ENCODE data around the gene ASCL2. TPM values are rescaled to one million over a fixed set of nuclear protein-coding genes. Genes with fewer than 3 reads are reported as not detected.

Gene ASCL2
- total RNA-seq, 1 experiment from 2014 or later: not detected

- no peak overlapping the region for H3K27ac Mint-ChIP-seq (ENCODE audit: low read depth, unreplicated experiment)
- no peaks in the 10 kb centered on the region for H3K27me3 Mint-ChIP-seq (ENCODE audit: insufficient read depth, unreplicated experiment)
- DNase-seq (ENCODE audit: unreplicated experiment): no peak
- H3K9me3 Mint-ChIP-seq (ENCODE audit: unreplicated experiment): no peaks in the 10 kb centered on the region
- no TSS peak for BruUV-seq (replicated peaks)
- no peaks in the 10 kb centered on the region for H3K4me1 Mint-ChIP-seq (ENCODE audit: insufficient read depth, unreplicated experiment)
- H3K4me3 Mint-ChIP-seq (ENCODE audit: unreplicated experiment): no peak overlapping the region
- intact Hi-C loops (cut with micrococcal nuclease): no loop called here
- TF ChIP-seq, protein P1, sequence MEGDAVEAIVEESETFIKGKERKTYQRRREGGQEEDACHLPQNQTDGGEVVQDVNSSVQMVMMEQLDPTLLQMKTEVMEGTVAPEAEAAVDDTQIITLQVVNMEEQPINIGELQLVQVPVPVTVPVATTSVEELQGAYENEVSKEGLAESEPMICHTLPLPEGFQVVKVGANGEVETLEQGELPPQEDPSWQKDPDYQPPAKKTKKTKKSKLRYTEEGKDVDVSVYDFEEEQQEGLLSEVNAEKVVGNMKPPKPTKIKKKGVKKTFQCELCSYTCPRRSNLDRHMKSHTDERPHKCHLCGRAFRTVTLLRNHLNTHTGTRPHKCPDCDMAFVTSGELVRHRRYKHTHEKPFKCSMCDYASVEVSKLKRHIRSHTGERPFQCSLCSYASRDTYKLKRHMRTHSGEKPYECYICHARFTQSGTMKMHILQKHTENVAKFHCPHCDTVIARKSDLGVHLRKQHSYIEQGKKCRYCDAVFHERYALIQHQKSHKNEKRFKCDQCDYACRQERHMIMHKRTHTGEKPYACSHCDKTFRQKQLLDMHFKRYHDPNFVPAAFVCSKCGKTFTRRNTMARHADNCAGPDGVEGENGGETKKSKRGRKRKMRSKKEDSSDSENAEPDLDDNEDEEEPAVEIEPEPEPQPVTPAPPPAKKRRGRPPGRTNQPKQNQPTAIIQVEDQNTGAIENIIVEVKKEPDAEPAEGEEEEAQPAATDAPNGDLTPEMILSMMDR (IDR thresholded peaks at IDR 0.05; ENCODE audit: unreplicated experiment): no peak
- CTCF ChIA-PET: interaction anchor here (0.9 to 5.3 kb wide), 8 partner anchors 8 to 589 kb away, joined by 3 to 61 read pairs (median 6); no protein-coding TSS in a partner anchor
- POLR2A ChIA-PET: no interaction called here
- H3K36me3 Mint-ChIP-seq (ENCODE audit: insufficient read depth, unreplicated experiment): no peaks in the 10 kb centered on the region
Observed at GRCh38 chr11:2296913-2297622, 26.7 kb upstream of the ASCL2 start.

DNA sequence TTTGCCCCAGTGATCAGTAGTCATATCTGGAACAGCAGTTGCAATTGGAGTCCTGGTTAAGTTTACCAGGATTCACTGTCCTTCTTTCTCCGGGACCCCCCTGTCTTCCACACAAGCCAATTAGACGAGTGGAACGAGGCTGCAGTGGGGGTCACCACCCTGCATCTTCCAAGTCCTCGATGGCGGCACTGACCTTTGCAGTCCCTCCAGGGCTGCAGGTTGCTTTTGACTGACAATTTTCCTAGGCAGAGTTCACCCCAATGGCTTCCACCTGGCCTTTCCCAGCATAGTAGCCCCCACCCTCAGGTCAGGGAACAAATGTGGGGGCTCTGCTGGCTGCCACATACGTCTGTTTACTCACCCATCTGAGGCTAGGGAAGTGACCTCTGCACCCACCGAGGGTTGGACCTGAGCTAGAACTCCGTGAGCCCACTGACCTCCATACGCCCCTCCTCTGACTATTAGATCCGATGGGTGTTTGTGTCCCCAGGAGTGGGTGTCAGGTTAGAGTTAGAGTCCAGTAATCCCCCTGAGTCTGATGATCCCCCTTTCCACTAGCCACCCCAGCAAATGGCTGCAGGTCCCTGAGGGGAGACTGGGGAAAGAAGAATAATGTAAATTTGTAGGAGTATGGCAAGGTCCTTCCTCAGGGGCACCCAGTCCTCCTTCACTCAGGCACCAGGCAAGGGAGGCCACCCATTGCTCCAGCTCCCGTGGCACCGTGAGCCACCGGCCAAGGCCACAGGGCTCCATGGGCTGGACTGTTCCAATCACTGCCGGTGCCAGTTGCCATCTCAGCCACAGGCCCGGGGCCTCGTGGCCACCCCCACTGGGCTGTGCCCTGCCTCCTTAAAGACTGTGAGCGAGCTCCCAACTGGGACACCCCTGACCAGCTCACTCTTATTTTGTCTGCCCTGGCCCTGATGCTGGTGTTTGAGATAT lies 25.9 kb upstream of the ASCL2 start:
- H3K9me3 Mint-ChIP-seq (ENCODE audit: unreplicated experiment): no peaks in the 10 kb centered on the region
- CTCF ChIA-PET: interaction anchor here (1.0 to 5.3 kb wide), 6 partner anchors 9 to 124 kb away, joined by 3 to 61 read pairs (median 6); no protein-coding TSS in a partner anchor
- DNase-seq (ENCODE audit: unreplicated experiment): no peak
- no peaks in the 10 kb centered on the region for H3K27me3 Mint-ChIP-seq (ENCODE audit: insufficient read depth, unreplicated experiment)
- no peak overlapping the region for H3K4me3 Mint-ChIP-seq (ENCODE audit: unreplicated experiment)
- TF ChIP-seq, protein P1 (IDR thresholded peaks at IDR 0.05; ENCODE audit: unreplicated experiment): no peak
- H3K36me3 Mint-ChIP-seq (ENCODE audit: insufficient read depth, unreplicated experiment): no peaks in the 10 kb centered on the region
- intact Hi-C loops (cut with micrococcal nuclease): no loop called here
- no peaks in the 10 kb centered on the region for H3K4me1 Mint-ChIP-seq (ENCODE audit: insufficient read depth, unreplicated experiment)
- H3K27ac Mint-ChIP-seq (ENCODE audit: low read depth, unreplicated experiment): no peak overlapping the region
- no TSS peak for BruUV-seq (replicated peaks)
- POLR2A ChIA-PET: no interaction called here

GRCh38 chr11:2294926-2295290 lies 24.5 kb upstream of the ASCL2 start:
- intact Hi-C loops (cut with micrococcal nuclease): no loop called here
- CTCF ChIA-PET: interaction anchor here (1.0 to 1.1 kb wide), 2 partner anchors 10 to 100 kb away, joined by 3 read pairs; no protein-coding TSS in a partner anchor
- TF ChIP-seq, protein P1 (IDR thresholded peaks at IDR 0.05; ENCODE audit: unreplicated experiment): no peak
- no peaks in the 10 kb centered on the region for H3K36me3 Mint-ChIP-seq (ENCODE audit: insufficient read depth, unreplicated experiment)
- H3K9me3 Mint-ChIP-seq (ENCODE audit: unreplicated experiment): no peaks in the 10 kb centered on the region
- H3K4me1 Mint-ChIP-seq (ENCODE audit: insufficient read depth, unreplicated experiment): no peaks in the 10 kb centered on the region
- no peak overlapping the region for H3K27ac Mint-ChIP-seq (ENCODE audit: low read depth, unreplicated experiment)
- DNase-seq (ENCODE audit: unreplicated experiment): no peak
- no TSS peak for BruUV-seq (replicated peaks)
- no peak overlapping the region for H3K4me3 Mint-ChIP-seq (ENCODE audit: unreplicated experiment)
- H3K27me3 Mint-ChIP-seq (ENCODE audit: insufficient read depth, unreplicated experiment): peaks cover 7% of the 10 kb centered on the region
- POLR2A ChIA-PET: no interaction called here

Data from MCF 10A (cell line).